Naive thymus-derived CD4-positive, alpha-beta T cell (primary cell): ENCODE results near the gene RTTN. TPM values are rescaled to one million over a fixed set of nuclear protein-coding genes. Genes with fewer than 3 reads are reported as not detected.

Experiments
- ATAC-seq: fragments of 150-1000 bp; cut with Tn5 transposase; 2 replicates; pipeline ENCODE4 v1.10.0; 2021; ENCODE audit warnings: mild to moderate bottlenecking, moderate library complexity
- CTCF ChIA-PET: fragments of 350-600 bp; sonication (Branson Sonifier 250); formaldehyde crosslinking; loops from one replicate; lab custom pipeline; 2021; ENCODE audit warnings: antibody characterized with exemption; lab: Charles Lee
- POLR2A ChIA-PET: fragments of 350-600 bp; sonication (Branson Sonifier 250); formaldehyde crosslinking; loops from one replicate; lab custom pipeline; 2021; ENCODE audit warnings: antibody characterized with exemption, inconsistent platforms; lab: Charles Lee
- DNase-seq, 9 donors: peaks; one replicate each; pipeline versions ENCODE4 v3.0.0 to v3.0.0-alpha.2; 2020 to 2022; ENCODE audit warnings: mixed read lengths in 1 of 9
- H3K27ac ChIP-seq: one replicate; pipeline ENCODE4 v1.7.0; 2013; ENCODE audit warnings: mild to moderate bottlenecking, low read depth, low read length, moderate library complexity
- H3K27me3 ChIP-seq, 2 donors: one replicate each; pipeline ENCODE4 v1.7.0; 2013; ENCODE audit warnings: low read length in 2 of 2, mild to moderate bottlenecking in 2 of 2, moderate library complexity in 2 of 2; ENCODE audit not compliant: control insufficient read depth in 2 of 2, insufficient read depth in 2 of 2
- H3K36me3 ChIP-seq, 3 experiments: 1 replicate in 2 of 3; 2 replicates in 1 of 3; pipeline ENCODE4 v1.7.0; 2013; ENCODE audit warnings: low read length in 3 of 3, mild to moderate bottlenecking in 3 of 3, moderate library complexity in 1 of 3; ENCODE audit not compliant: insufficient read depth in 3 of 3, control insufficient read depth in 2 of 3
- H3K4me1 ChIP-seq, 2 donors: one replicate each; pipeline ENCODE4 v1.7.0; 2013; ENCODE audit warnings: low read length in 2 of 2, mild to moderate bottlenecking in 2 of 2, moderate library complexity in 1 of 2; ENCODE audit not compliant: control insufficient read depth in 2 of 2, insufficient read depth in 2 of 2
- H3K4me3 ChIP-seq: 2 replicates; pipeline ENCODE4 v1.7.0; 2013; ENCODE audit warnings: mild to moderate bottlenecking, low read length
- H3K9me3 ChIP-seq, 3 experiments: 1 replicate in 2 of 3; 2 replicates in 1 of 3; pipeline ENCODE4 v1.7.0; 2013; ENCODE audit warnings: low read length in 3 of 3; ENCODE audit not compliant: control insufficient read depth in 2 of 3
- H3K27ac Mint-ChIP-seq, 9 donors: one replicate each; pipeline ENCODE4 v1.8.0; 2020 to 2022; ENCODE audit warnings: mixed read lengths in 9 of 9, mild to moderate bottlenecking in 8 of 9, moderate library complexity in 5 of 9, inconsistent platforms in 2 of 9
- H3K27me3 Mint-ChIP-seq, 5 donors: one replicate each; pipeline ENCODE4 v1.8.0; 2021 to 2022; ENCODE audit warnings: mixed read lengths in 5 of 5, mild to moderate bottlenecking in 1 of 5
- H3K36me3 Mint-ChIP-seq, 5 donors: one replicate each; pipeline ENCODE4 v1.8.0; 2020 to 2022; ENCODE audit warnings: mixed read lengths in 5 of 5, mild to moderate bottlenecking in 3 of 5, inconsistent platforms in 1 of 5
- H3K4me1 Mint-ChIP-seq, 7 donors: one replicate each; pipeline ENCODE4 v1.8.0; 2020 to 2022; ENCODE audit warnings: mixed read lengths in 7 of 7, mild to moderate bottlenecking in 3 of 7, inconsistent platforms in 1 of 7
- H3K4me3 Mint-ChIP-seq, 10 donors: one replicate each; pipeline ENCODE4 v1.8.0; 2020 to 2022; ENCODE audit warnings: mild to moderate bottlenecking in 10 of 10, mixed read lengths in 10 of 10, moderate library complexity in 6 of 10, inconsistent platforms in 2 of 10
- H3K9me3 Mint-ChIP-seq, 11 donors: one replicate each; pipeline ENCODE4 v1.8.0; 2020 to 2022; ENCODE audit warnings: mixed read lengths in 11 of 11, mild to moderate bottlenecking in 4 of 11, inconsistent platforms in 1 of 11, moderate library complexity in 1 of 11
- intact Hi-C, 2 donors: fragments of 100-400 bp; cut with micrococcal nuclease; formaldehyde crosslinking; loops; one replicate each; pipeline ENCODE4 v1.15.1; 2023
- polyA plus RNA-seq, 2 donors: library from polyadenylated mRNA; unstranded; fragments of 300-500 nt; fragmentation: Illumina TruSeq; gene quantifications; one replicate each; pipeline ENCODE4 v1.2.3, GENCODE V29; 2021
- total RNA-seq, 6 experiments: library from RNA in 5 of 6; stranded (reverse) in 5 of 6; gene quantifications; 1 replicate in 5 of 6; 2 replicates in 1 of 6; pipeline ENCODE4 v1.2.3 and lab custom pipeline; 2021 to 2026

Gene RTTN
- total and polyA plus RNA-seq, 7 experiments from 2014 or later: 2.8 to 33.2 (median 27.0) TPM

DNA sequence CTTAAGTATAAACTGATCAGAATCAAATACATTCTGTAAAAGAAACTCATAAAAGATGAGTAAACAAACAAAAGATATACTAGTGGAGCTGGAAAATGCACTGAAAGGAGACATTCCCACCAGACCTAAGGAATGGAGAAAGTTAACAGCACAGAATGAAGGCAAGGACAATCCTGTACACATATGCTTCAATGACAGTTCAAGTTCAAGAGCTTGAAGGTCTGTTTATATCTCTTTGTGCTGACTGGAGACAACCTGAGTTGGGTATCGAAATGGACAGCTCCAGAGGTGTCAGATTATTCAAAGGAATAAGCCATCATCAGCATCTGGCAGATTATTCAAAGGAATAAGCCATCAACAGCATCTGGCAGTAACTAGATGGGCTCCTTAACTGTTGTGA, 184.0 kb downstream of the RTTN start:
- H3K27me3 Mint-ChIP-seq: no peaks in the 10 kb centered on the region
- POLR2A ChIA-PET: no interaction called here
- peaks cover 0 to 5% (median 0%) of the 10 kb centered on the region in 7 donors for H3K4me1 Mint-ChIP-seq

DNA sequence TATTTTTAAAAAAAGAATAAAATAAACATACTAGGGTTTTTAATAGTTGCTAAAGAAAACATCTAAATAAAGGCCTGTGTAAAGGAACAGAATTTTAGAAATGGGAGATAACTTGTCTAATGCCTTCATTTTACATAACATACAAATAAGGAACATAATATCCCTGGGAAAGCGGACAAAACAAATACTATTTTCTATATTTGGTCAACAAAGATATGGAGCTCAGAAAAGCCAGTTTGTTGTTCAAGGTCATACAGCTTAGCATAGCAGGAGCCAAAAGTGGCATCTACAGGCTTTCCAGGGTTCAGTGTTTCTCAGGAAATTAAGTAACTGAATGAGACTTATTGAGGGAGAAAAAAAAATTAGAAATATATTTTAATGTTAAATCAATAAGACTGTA, 184.4 kb downstream of the RTTN start:
- H3K27me3 ChIP-seq: no peaks in the 10 kb centered on the region
- POLR2A ChIA-PET: no interaction called here
- CTCF ChIA-PET: interaction anchor here (1.5 kb wide), 1 partner anchor 65 kb away, joined by 3 read pairs; no protein-coding TSS in a partner anchor
- H3K4me3 ChIP-seq: no peak overlapping the region
- no peaks in the 10 kb centered on the region for H3K27me3 Mint-ChIP-seq
- no peak overlapping the region for H3K4me3 Mint-ChIP-seq
- no peak overlapping the region for H3K27ac Mint-ChIP-seq
- peaks cover 35 to 75% (median 59%) of the 10 kb centered on the region in 5 donors for H3K36me3 Mint-ChIP-seq
- no peak for DNase-seq
- H3K36me3 ChIP-seq: peaks cover 0 to 49% (median 8%) of the 10 kb centered on the region in 3 experiments
- no peaks in the 10 kb centered on the region for H3K4me1 ChIP-seq
- H3K27ac ChIP-seq: no peak overlapping the region
- H3K4me1 Mint-ChIP-seq: peaks cover 0 to 5% (median 0%) of the 10 kb centered on the region in 7 donors
- intact Hi-C loops: no loop called here
- H3K9me3 ChIP-seq: no peaks in the 10 kb centered on the region
- no peaks in the 10 kb centered on the region for H3K9me3 Mint-ChIP-seq
- no peak for ATAC-seq

More for the DNA sequence above, 184.0 kb downstream of the RTTN start:
- Histone ChIP-seq H3K27ac (no peak overlapping the region), H3K36me3 (peaks cover 0 to 48% (median 8%) of the 10 kb centered on the region in 3 experiments), H3K4me3 (no peak overlapping the region), H3K9me3 (no peaks in the 10 kb centered on the region), H3K27me3 (no peaks in the 10 kb centered on the region), H3K4me1 (no peaks in the 10 kb centered on the region)
- Mint-ChIP-seq H3K27ac (no peak overlapping the region), H3K9me3 (no peaks in the 10 kb centered on the region), H3K4me3 (no peak overlapping the region), H3K36me3 (peaks cover 35 to 75% (median 61%) of the 10 kb centered on the region in 5 donors)
- intact Hi-C loops: no loop called here
- DNase-seq: no peak
- CTCF ChIA-PET: interaction anchor here (1.5 kb wide), 1 partner anchor 64 kb away, joined by 3 read pairs; no protein-coding TSS in a partner anchor
- no peak for ATAC-seq

DNA sequence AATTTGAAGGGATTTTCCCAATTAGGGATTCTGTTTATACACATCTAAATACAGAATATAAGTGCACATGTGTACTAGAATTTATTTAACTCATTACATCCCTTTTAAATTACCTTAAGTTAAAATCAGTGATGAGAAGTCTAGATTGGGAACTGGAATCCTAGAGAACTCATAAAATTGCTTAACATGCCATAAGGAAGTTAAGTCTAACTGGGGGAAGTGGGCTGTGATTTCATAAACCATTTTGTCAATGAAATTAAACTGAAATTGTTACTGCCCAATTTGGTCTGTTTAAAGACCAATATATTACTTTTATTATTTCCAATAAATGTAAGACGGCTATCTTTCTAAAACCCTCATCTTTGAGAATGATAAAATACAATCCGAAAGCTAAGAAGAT, 185.5 kb downstream of the RTTN start:
- DNase-seq: no peak
- POLR2A ChIA-PET: no interaction called here
- intact Hi-C loops: no loop called here
- no peak overlapping the region for H3K4me3 ChIP-seq
- CTCF ChIA-PET: no interaction called here
- peaks cover 0 to 48% (median 8%) of the 10 kb centered on the region in 3 experiments for H3K36me3 ChIP-seq
- no peak overlapping the region for H3K27ac Mint-ChIP-seq
- no peak overlapping the region for H3K27ac ChIP-seq
- H3K9me3 Mint-ChIP-seq: no peaks in the 10 kb centered on the region
- no peaks in the 10 kb centered on the region for H3K4me1 ChIP-seq
- no peak for ATAC-seq
- H3K9me3 ChIP-seq: no peaks in the 10 kb centered on the region
- H3K4me3 Mint-ChIP-seq: no peak overlapping the region
- peaks cover 0 to 3% (median 0%) of the 10 kb centered on the region in 7 donors for H3K4me1 Mint-ChIP-seq
- no peaks in the 10 kb centered on the region for H3K27me3 Mint-ChIP-seq
- no peaks in the 10 kb centered on the region for H3K27me3 ChIP-seq
- peaks cover 29 to 76% (median 57%) of the 10 kb centered on the region in 5 donors for H3K36me3 Mint-ChIP-seq

GRCh38 chr18:70019136-70019535, 186.4 kb downstream of the RTTN start:
- Mint-ChIP-seq H3K4me1 (peaks cover 0 to 2% (median 0%) of the 10 kb centered on the region in 7 donors), H3K27me3 (no peaks in the 10 kb centered on the region), H3K4me3 (no peak overlapping the region), H3K36me3 (peaks cover 26 to 78% (median 58%) of the 10 kb centered on the region in 5 donors), H3K9me3 (no peaks in the 10 kb centered on the region), H3K27ac (no peak overlapping the region)
- no peaks in the 10 kb centered on the region for H3K27me3 ChIP-seq
- intact Hi-C loops: no loop called here
- H3K4me1 ChIP-seq: no peaks in the 10 kb centered on the region
- ATAC-seq: no peak
- ChIA-PET CTCF (interaction anchor here (0.7 kb wide), 1 partner anchor 146 kb away, joined by 4 read pairs; no protein-coding TSS in a partner anchor), POLR2A (no interaction called here)
- no peak for DNase-seq
- no peak overlapping the region for H3K4me3 ChIP-seq
- H3K9me3 ChIP-seq: no peaks in the 10 kb centered on the region
- peaks cover 0 to 39% (median 8%) of the 10 kb centered on the region in 3 experiments for H3K36me3 ChIP-seq
- H3K27ac ChIP-seq: no peak overlapping the region

- DNase-seq: no peak
- H3K36me3 Mint-ChIP-seq: peaks cover 22 to 80% (median 59%) of the 10 kb centered on the region in 5 donors
These were observed 190.4 kb downstream of the RTTN start for GRCh38 chr18:70015127-70015526.

GRCh38 chr18:70005580-70005979, 199.9 kb downstream of the RTTN start:
- peaks cover 0 to 14% (median 10%) of the 10 kb centered on the region in 11 donors for H3K9me3 Mint-ChIP-seq
- DNase-seq (no peak), ATAC-seq (no peak)
- H3K27me3 Mint-ChIP-seq: no peaks in the 10 kb centered on the region
- no peaks in the 10 kb centered on the region for H3K4me1 ChIP-seq
- no peaks in the 10 kb centered on the region for H3K9me3 ChIP-seq
- intact Hi-C loops: no loop called here
- peaks cover 17 to 71% (median 40%) of the 10 kb centered on the region in 5 donors for H3K36me3 Mint-ChIP-seq
- peaks cover 0 to 3% (median 0%) of the 10 kb centered on the region in 7 donors for H3K4me1 Mint-ChIP-seq
- peaks cover 0 to 4% (median 0%) of the 10 kb centered on the region in 3 experiments for H3K36me3 ChIP-seq
- POLR2A ChIA-PET: no interaction called here
- CTCF ChIA-PET: no interaction called here
- no peak overlapping the region for H3K27ac Mint-ChIP-seq
- H3K27ac ChIP-seq: no peak overlapping the region
- H3K27me3 ChIP-seq: no peaks in the 10 kb centered on the region
- no peak overlapping the region for H3K4me3 ChIP-seq
- H3K4me3 Mint-ChIP-seq: no peak overlapping the region

More at GRCh38 chr18:70015127-70015526, 190.4 kb downstream of the RTTN start:
- Mint-ChIP-seq H3K9me3 (peaks cover 0 to 14% (median 7%) of the 10 kb centered on the region in 11 donors), H3K4me3 (no peak overlapping the region), H3K27ac (no peak overlapping the region), H3K4me1 (no peaks in the 10 kb centered on the region), H3K27me3 (no peaks in the 10 kb centered on the region)
- H3K9me3 ChIP-seq: no peaks in the 10 kb centered on the region
- H3K27ac ChIP-seq: no peak overlapping the region
- no peak for ATAC-seq
- H3K36me3 ChIP-seq: peaks cover 0 to 16% (median 8%) of the 10 kb centered on the region in 3 experiments
- ChIA-PET POLR2A (no interaction called here), CTCF (no interaction called here)
- intact Hi-C loops: no loop called here
- H3K4me1 ChIP-seq: no peaks in the 10 kb centered on the region
- H3K4me3 ChIP-seq: no peak overlapping the region
- H3K27me3 ChIP-seq: no peaks in the 10 kb centered on the region

DNA sequence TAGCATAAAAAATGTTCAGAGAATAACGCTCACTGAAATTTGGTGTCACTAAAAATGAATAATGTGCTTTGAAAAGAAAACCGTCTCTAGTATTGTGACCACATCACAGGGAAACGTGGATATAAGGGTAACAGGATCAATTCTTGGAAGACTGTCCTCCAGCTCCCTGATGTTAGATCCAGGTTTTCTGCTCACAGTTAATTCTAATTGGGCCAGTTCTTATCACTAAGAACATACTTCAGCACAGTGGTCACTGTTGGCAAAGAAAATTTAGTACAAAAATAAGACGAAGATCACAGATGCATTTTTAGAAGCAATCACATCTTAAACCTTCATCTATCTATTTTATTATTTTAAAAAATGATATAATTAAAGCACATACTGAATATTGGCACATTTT, 200.8 kb downstream of the RTTN start:
- peaks cover 0 to 3% (median 0%) of the 10 kb centered on the region in 7 donors for H3K4me1 Mint-ChIP-seq
- no peaks in the 10 kb centered on the region for H3K27me3 Mint-ChIP-seq

More for the DNA sequence above, 200.8 kb downstream of the RTTN start:
- ChIA-PET CTCF (no interaction called here), POLR2A (no interaction called here)
- Histone ChIP-seq H3K4me3 (no peak overlapping the region), H3K27ac (no peak overlapping the region), H3K36me3 (peaks cover 0 to 4% (median 0%) of the 10 kb centered on the region in 3 experiments), H3K9me3 (no peaks in the 10 kb centered on the region), H3K27me3 (no peaks in the 10 kb centered on the region), H3K4me1 (no peaks in the 10 kb centered on the region)
- intact Hi-C loops: no loop called here
- ATAC-seq (no peak), DNase-seq (no peak)
- Mint-ChIP-seq H3K36me3 (peaks cover 8 to 68% (median 31%) of the 10 kb centered on the region in 5 donors), H3K4me3 (no peak overlapping the region), H3K9me3 (peaks cover 0 to 10% (median 2%) of the 10 kb centered on the region in 11 donors), H3K27ac (no peak overlapping the region)
